Testis (tissue), 3 donors: ENCODE data around the gene GFY. TPM values are rescaled to one million over a fixed set of nuclear protein-coding genes. Genes with fewer than 3 reads are reported as not detected.
A peak's percentile ranks its signal among the peaks of the same experiment; 100 is the strongest.

ENCODE experiments used
- DNase-seq: peaks from one replicate; pipeline ENCODE4 v3.0.0-alpha.2; 2019
- H3K27ac ChIP-seq, 2 donors: fragments of 200-600 bp; sonication (generic); one replicate each; pipeline ENCODE4 v1.5.1; 2019
- H3K27me3 ChIP-seq: fragments of 200-600 bp; sonication (generic); one replicate; pipeline ENCODE4 v1.5.1; 2019
- H3K36me3 ChIP-seq: fragments of 200-600 bp; sonication (generic); one replicate; pipeline ENCODE4 v1.5.1; 2017; ENCODE audit warnings: low read depth; ENCODE audit errors: missing control alignments
- H3K4me1 ChIP-seq: fragments of 200-600 bp; sonication (generic); one replicate; pipeline ENCODE4 v1.5.1; 2019
- H3K4me3 ChIP-seq, 2 donors: fragments of 200-600 bp; sonication (generic); one replicate each; pipeline ENCODE4 v1.5.1; 2017 to 2019
- H3K9me3 ChIP-seq: fragments of 200-600 bp; sonication (generic); one replicate; pipeline ENCODE4 v1.5.1; 2017
- CTCF ChIP-seq, 3 experiments: fragments of 450-650 bp in 2 of 3; fragments of 200-600 bp in 1 of 3; sonication (generic) in 1 of 3; IDR thresholded peaks; one replicate each; pipeline ENCODE4 v1.5.1; 2016 to 2019; ENCODE audit warnings: antibody characterized with exemption in 3 of 3, mild to moderate bottlenecking in 2 of 3, moderate library complexity in 1 of 3
- POLR2A ChIP-seq: fragments of 450-650 bp; IDR thresholded peaks from one replicate; pipeline ENCODE4 v1.6.1; 2017; ENCODE audit warnings: antibody characterized with exemption, mild to moderate bottlenecking, moderate library complexity
- WGBS, 2 donors: methylation state at CpG; one replicate each; pipeline ENCODE4 v1.1.5; 2018; 5-methylcytosine and 5-hydroxymethylcytosine counted together
- intact Hi-C: fragments of 100-400 bp; cut with DNase I; formaldehyde crosslinking; loops from one replicate; pipeline ENCODE4 v1.15.1; 2023; ENCODE audit warnings: low total_unique reads
- polyA plus RNA-seq: library from polyadenylated mRNA; stranded (reverse); fragments of 350-450 nt; fragmentation: Illumina TruSeq; extraction: RNeasy Lipid Tissue Mini Kit (QIAGEN cat#74804); gene quantifications from one replicate; pipeline ENCODE4 v1.2.3, GENCODE V29; 2014; ENCODE audit warnings: low read depth, low replicate concordance; ENCODE audit not compliant: insufficient read depth
- total RNA-seq, 2 donors: library from RNA; depleted of rRNA; stranded (reverse); fragments of >200 nt; gene quantifications; one replicate each; pipeline ENCODE4 v1.2.3, GENCODE V29; 2016

Gene GFY
- total and polyA plus RNA-seq, 3 donors from 2014 or later, result 0.24 to 0.80 (median 0.62) TPM

- Histone ChIP-seq H3K36me3 (no peaks in the 10 kb centered on the region), H3K9me3 (no peaks in the 10 kb centered on the region), H3K27me3 (no peaks in the 10 kb centered on the region), H3K4me1 (no peaks in the 10 kb centered on the region), H3K27ac (no peak overlapping the region), H3K4me3 (no peak overlapping the region)
- DNase-seq, result no peak
- intact Hi-C loops, result no loop called here
- WGBS, 2 donors, result 53 to 73% methylated on average over 10 of the region's 10 CpGs
- TF ChIP-seq POLR2A (no peak), CTCF (IDR thresholded peaks at IDR 0.05) (no peak)
Measured at GRCh38 chr19:49435670-49436069, 10.5 kb downstream of the GFY start.

- Histone ChIP-seq H3K4me3 (peak overlapping the region in 1 of 2 donors; percentile 26), H3K36me3 (no peaks in the 10 kb centered on the region), H3K9me3 (no peaks in the 10 kb centered on the region), H3K4me1 (no peaks in the 10 kb centered on the region), H3K27ac (no peak overlapping the region), H3K27me3 (no peaks in the 10 kb centered on the region)
- intact Hi-C loops, result no loop called here
- DNase-seq, result peak; percentile 81
- TF ChIP-seq POLR2A (no peak), CTCF (IDR thresholded peaks at IDR 0.05) (no peak)
- WGBS, 2 donors, result 17 to 19% methylated on average over 25 to 40 of the region's 42 CpGs
Measured at GRCh38 chr19:49436381-49437017, 11.3 kb downstream of the GFY start.

- TF ChIP-seq POLR2A (no peak), CTCF (IDR thresholded peaks at IDR 0.05) (no peak)
- Histone ChIP-seq H3K27me3 (no peaks in the 10 kb centered on the region), H3K4me1 (peaks cover 6% of the 10 kb centered on the region), H3K4me3 (no peak overlapping the region), H3K36me3 (no peaks in the 10 kb centered on the region), H3K27ac (no peak overlapping the region), H3K9me3 (no peaks in the 10 kb centered on the region)
- WGBS, 2 donors, result 22 to 47% methylated on average over 3 to 8 of the region's 8 CpGs
- intact Hi-C loops, result no loop called here
- DNase-seq, result no peak
Measured at GRCh38 chr19:49437231-49437630, 12.0 kb downstream of the GFY start.

- TF ChIP-seq CTCF (IDR thresholded peaks at IDR 0.05), result no peak
- no peak for TF ChIP-seq POLR2A
- H3K27me3 ChIP-seq, result no peaks in the 10 kb centered on the region
- intact Hi-C loops, result no loop called here
- H3K4me3 ChIP-seq, result no peak overlapping the region
- H3K9me3 ChIP-seq, result no peaks in the 10 kb centered on the region
- no peaks in the 10 kb centered on the region for H3K36me3 ChIP-seq
- 28 to 40% methylated on average over 6 of the region's 6 CpGs for WGBS, 2 donors
- H3K27ac ChIP-seq, result no peak overlapping the region
- peaks cover 11% of the 10 kb centered on the region for H3K4me1 ChIP-seq
- no peak for DNase-seq
Measured at GRCh38 chr19:49438261-49438660, 13.1 kb downstream of the GFY start.

- WGBS, 2 donors, result 63 to 67% methylated on average over 6 of the region's 6 CpGs
- intact Hi-C loops, result loop anchor here (10.0 kb wide), 1 partner anchor 45 kb away; no protein-coding TSS in a partner anchor
- H3K9me3 ChIP-seq, result no peaks in the 10 kb centered on the region
- no peak overlapping the region for H3K4me3 ChIP-seq
- no peak for DNase-seq
- no peaks in the 10 kb centered on the region for H3K36me3 ChIP-seq
- H3K27ac ChIP-seq, result no peak overlapping the region
- H3K4me1 ChIP-seq, result peaks cover 11% of the 10 kb centered on the region
- no peaks in the 10 kb centered on the region for H3K27me3 ChIP-seq
- no peak for TF ChIP-seq CTCF (IDR thresholded peaks at IDR 0.05)
- no peak for TF ChIP-seq POLR2A
Measured at GRCh38 chr19:49439836-49440235, 14.6 kb downstream of the GFY start.
